Fibroblast of lung (primary cell): ENCODE measurements around the gene EPHB2.

Experiments used
- CTCF ChIP-seq, 2 donors: IDR thresholded peaks in 1 of 2; conservative IDR thresholded peaks in 1 of 2; 1 replicate in 1 of 2; 2 replicates in 1 of 2; pipeline ENCODE4 v1.5.1; 2011 to 2012; ENCODE audit warnings: low read length in 2 of 2, control low read depth in 1 of 2, inconsistent platforms in 1 of 2, low read depth in 1 of 2, mild to moderate bottlenecking in 1 of 2
- EZH2 ChIP-seq: IDR thresholded peaks from 2 replicates; pipeline ENCODE4 v1.5.1; 2012; ENCODE audit warnings: low read length, control low read depth, mild to moderate bottlenecking; ENCODE audit errors: missing control alignments

- no peak for TF ChIP-seq CTCF (conservative IDR thresholded peaks at IDR 0.05 in 1 of 2, IDR thresholded peaks at IDR 0.05 in 1 of 2; ENCODE audit: low read depth in 1 of 2, low read length in 2 of 2)
- no peak for TF ChIP-seq EZH2
Measured at GRCh38 chr1:22875841-22876240, 165.2 kb downstream of the EPHB2 start.
